GM23338 (cell line): ENCODE data around the gene NCK2. TPM values are rescaled to one million over a fixed set of nuclear protein-coding genes. Genes with fewer than 3 reads are reported as not detected.

ENCODE experiments used
- ATAC-seq: fragments of 200-7000 bp; cut with Tn5 transposase; 3 replicates; pipeline ENCODE4 v1.9.1; 2020
- DNase-seq: peaks from one replicate; pipeline ENCODE4 v3.0.0-alpha.2; 2015; ENCODE audit warnings: low spot score
- H2AFZ ChIP-seq: fragments of 200-600 bp; sonication (generic); 2 replicates; pipeline ENCODE4 v1.8.0; 2016; ENCODE audit warnings: antibody characterized with exemption, mild to moderate bottlenecking, moderate library complexity
- H3F3A ChIP-seq: fragments of 200-600 bp; sonication (generic); replicated peaks from 2 replicates; pipeline ENCODE4 v1.8.0; 2017; ENCODE audit warnings: antibody characterized with exemption, mixed run types, low read depth
- H3K27ac ChIP-seq: fragments of 200-600 bp; sonication (generic); 2 replicates; pipeline ENCODE4 v1.6.1; 2016; ENCODE audit warnings: low read depth
- H3K27me3 ChIP-seq: fragments of 200-600 bp; sonication (generic); 2 replicates; pipeline ENCODE4 v1.8.0; 2016; ENCODE audit warnings: mild to moderate bottlenecking, mixed run types, moderate library complexity; ENCODE audit not compliant: insufficient read depth
- H3K36me3 ChIP-seq: fragments of 200-600 bp; sonication (generic); 2 replicates; pipeline ENCODE4 v1.8.0; 2016; ENCODE audit warnings: mild to moderate bottlenecking; ENCODE audit not compliant: insufficient read depth
- H3K4me1 ChIP-seq: fragments of 200-600 bp; sonication (generic); 2 replicates; pipeline ENCODE4 v1.8.0; 2016; ENCODE audit warnings: mild to moderate bottlenecking, moderate library complexity; ENCODE audit not compliant: insufficient read depth
- H3K4me2 ChIP-seq: fragments of 200-600 bp; sonication (generic); 2 replicates; pipeline ENCODE4 v1.7.1; 2017; ENCODE audit warnings: mixed run types
- H3K4me3 ChIP-seq: fragments of 200-600 bp; sonication (generic); 2 replicates; pipeline ENCODE4 v1.6.1; 2016; ENCODE audit warnings: mixed run types
- H3K79me2 ChIP-seq: fragments of 200-600 bp; sonication (generic); replicated peaks from 2 replicates; pipeline ENCODE4 v1.8.0; 2017; ENCODE audit warnings: mild to moderate bottlenecking; ENCODE audit not compliant: insufficient read depth
- H3K9me2 ChIP-seq: fragments of 200-600 bp; sonication (generic); 2 replicates; pipeline ENCODE4 v1.8.0; 2017; ENCODE audit not compliant: insufficient read depth
- H4K20me1 ChIP-seq: fragments of 200-600 bp; sonication (generic); replicated peaks from 2 replicates; pipeline ENCODE4 v1.8.0; 2017; ENCODE audit warnings: mild to moderate bottlenecking; ENCODE audit not compliant: insufficient read depth
- H3K27ac Mint-ChIP-seq: 2 replicates; pipeline ENCODE4 v1.8.0; 2020; ENCODE audit warnings: inconsistent platforms, mild to moderate bottlenecking, moderate library complexity, mixed read lengths
- H3K27me3 Mint-ChIP-seq: 3 replicates; pipeline ENCODE4 v1.8.0; 2022; ENCODE audit warnings: low read depth, mild to moderate bottlenecking, moderate library complexity, mixed read lengths, inconsistent platforms; ENCODE audit not compliant: insufficient read depth, poor library complexity
- H3K36me3 Mint-ChIP-seq: 3 replicates; pipeline ENCODE4 v1.8.0; 2021; ENCODE audit warnings: low read depth, mild to moderate bottlenecking, inconsistent platforms, moderate library complexity, mixed read lengths
- H3K4me1 Mint-ChIP-seq: 3 replicates; pipeline ENCODE4 v1.8.0; 2020; ENCODE audit warnings: mild to moderate bottlenecking, inconsistent platforms, mixed read lengths
- H3K4me3 Mint-ChIP-seq: 3 replicates; pipeline ENCODE4 v1.8.0; 2021; ENCODE audit warnings: moderate library complexity, mild to moderate bottlenecking, inconsistent platforms, mixed read lengths
- H3K9me3 Mint-ChIP-seq: 3 replicates; pipeline ENCODE4 v1.8.0; 2020; ENCODE audit warnings: moderate library complexity, mild to moderate bottlenecking, inconsistent platforms, mixed read lengths
- CREB1 ChIP-seq: fragments of 250-450 bp; sonication (Bioruptor Pico); IDR thresholded peaks from 2 replicates; pipeline ENCODE4 v1.5.0; 2020; ENCODE audit warnings: low read depth, mild to moderate bottlenecking, moderate library complexity
- ETS1 ChIP-seq: IDR thresholded peaks from 2 replicates; pipeline ENCODE4 v1.6.1; 2016; ENCODE audit warnings: antibody characterized with exemption
- EZH2 ChIP-seq: fragments of 200-600 bp; sonication (generic); IDR thresholded peaks from one replicate; pipeline ENCODE4 v1.8.0; 2017; ENCODE audit warnings: antibody characterized with exemption, mild to moderate bottlenecking, low read depth; ENCODE audit not compliant: unreplicated experiment
- EZH2phosphoT487 ChIP-seq: fragments of 200-600 bp; sonication (generic); IDR thresholded peaks from one replicate; pipeline ENCODE4 v1.8.1; 2018; ENCODE audit warnings: antibody characterized with exemption; ENCODE audit not compliant: unreplicated experiment
- JUNB ChIP-seq: IDR thresholded peaks from one replicate; pipeline ENCODE4 v1.6.1; 2016; ENCODE audit warnings: antibody characterized with exemption; ENCODE audit not compliant: unreplicated experiment
- NANOG ChIP-seq: IDR thresholded peaks from 2 replicates; pipeline ENCODE4 v1.6.1; 2016; ENCODE audit warnings: antibody characterized with exemption, borderline replicate concordance
- POLR2AphosphoS5 ChIP-seq: IDR thresholded peaks from 2 replicates; pipeline ENCODE4 v1.6.1; 2016; ENCODE audit warnings: antibody characterized with exemption, low read depth
- ZNF114 ChIP-seq: fragments of 250-450 bp; sonication (Bioruptor Pico); IDR thresholded peaks from 2 replicates; pipeline ENCODE4 v1.5.0; 2020; ENCODE audit warnings: mild to moderate bottlenecking, moderate library complexity
- ZNF331 ChIP-seq: fragments of 250-450 bp; sonication (Bioruptor Pico); IDR thresholded peaks from 2 replicates; pipeline ENCODE4 v1.5.0; 2020; ENCODE audit warnings: low read depth, mild to moderate bottlenecking, moderate library complexity
- ZNF462 ChIP-seq: fragments of 250-450 bp; sonication (Bioruptor Pico); IDR thresholded peaks from 2 replicates; pipeline ENCODE4 v1.5.0; 2020; ENCODE audit warnings: mild to moderate bottlenecking, moderate library complexity
- polyA plus RNA-seq: library from polyadenylated mRNA; unstranded; fragments of >200 nt; fragmentation: Nextera tagmentation; extraction: Ambion mirVana; gene quantifications from 2 replicates; pipeline ENCODE4 v1.2.1, GENCODE V29; 2016
- total RNA-seq: library from RNA; depleted of rRNA; stranded (reverse); fragments of >200 nt; shearing (Covaris generic); gene quantifications from 2 replicates; pipeline ENCODE4 v1.2.3, GENCODE V29; 2014

Gene NCK2
- total and polyA plus RNA-seq, 2 experiments from 2014 or later: 26.9 to 59.9 TPM

DNA sequence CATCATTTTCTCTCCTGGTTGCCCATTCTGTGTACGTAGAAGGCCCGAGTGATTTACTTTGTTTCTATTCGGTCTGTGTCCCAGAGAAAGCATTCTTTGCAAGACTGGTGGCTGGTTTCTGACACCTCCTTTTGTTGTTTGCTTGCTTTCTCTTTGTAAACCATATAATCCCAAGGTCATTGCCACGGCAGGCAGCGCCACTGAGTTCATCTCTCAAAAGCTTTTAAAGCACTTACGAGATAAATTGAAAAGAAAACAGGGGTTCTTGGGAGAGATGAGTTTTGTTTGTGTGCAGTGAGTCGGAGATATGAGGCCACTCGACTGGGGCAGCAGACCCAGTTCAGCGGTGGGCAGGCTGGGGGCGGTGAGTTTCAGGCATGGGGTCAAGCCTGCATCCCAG lies 137.6 kb downstream of the NCK2 start:
- Histone ChIP-seq H3K27ac (no peak overlapping the region), H3K4me2 (no peak overlapping the region), H3F3A (no peaks in the 10 kb centered on the region), H4K20me1 (peaks cover 7% of the 10 kb centered on the region; the same call in 1 of the 2 replicates), H3K27me3 (no peaks in the 10 kb centered on the region), H2AFZ (no peak overlapping the region), H3K79me2 (peaks cover 53% of the 10 kb centered on the region), H3K9me2 (no peaks in the 10 kb centered on the region), H3K36me3 (no peaks in the 10 kb centered on the region), H3K4me3 (no peak overlapping the region), H3K4me1 (peaks cover 12% of the 10 kb centered on the region)
- Mint-ChIP-seq H3K4me3 (no peak overlapping the region), H3K27ac (peak overlapping the region; percentile 51; the same call in 1 of the 2 replicates), H3K9me3 (no peaks in the 10 kb centered on the region), H3K36me3 (peaks cover 5% of the 10 kb centered on the region; the same call in 1 of the 3 replicates), H3K4me1 (peaks cover 20% of the 10 kb centered on the region), H3K27me3 (peaks cover 1% of the 10 kb centered on the region)
- ATAC-seq: no peak
- TF ChIP-seq EZH2 (no peak), ETS1 (no peak), EZH2phosphoT487 (no peak)
- no peak for DNase-seq

- Histone ChIP-seq H3K79me2 (peaks cover 59% of the 10 kb centered on the region), H3K27ac (no peak overlapping the region), H2AFZ (no peak overlapping the region), H4K20me1 (peaks cover 10% of the 10 kb centered on the region; the same call in 1 of the 2 replicates), H3K9me2 (no peaks in the 10 kb centered on the region), H3F3A (no peaks in the 10 kb centered on the region), H3K4me3 (no peak overlapping the region), H3K4me2 (no peak overlapping the region), H3K36me3 (no peaks in the 10 kb centered on the region), H3K4me1 (peaks cover 12% of the 10 kb centered on the region), H3K27me3 (no peaks in the 10 kb centered on the region)
- Mint-ChIP-seq H3K9me3 (no peaks in the 10 kb centered on the region; the same call in 2 of the 3 replicates), H3K27ac (no peak overlapping the region; the same call in 1 of the 2 replicates), H3K27me3 (peaks cover 1% of the 10 kb centered on the region), H3K36me3 (peaks cover 9% of the 10 kb centered on the region; the same call in 2 of the 3 replicates), H3K4me1 (peaks cover 20% of the 10 kb centered on the region), H3K4me3 (no peak overlapping the region)
- ATAC-seq (no peak), DNase-seq (no peak)
- TF ChIP-seq EZH2: no peak
- TF ChIP-seq ZNF114: no peak
- no peak for TF ChIP-seq POLR2AphosphoS5
- no peak for TF ChIP-seq JUNB
- no peak for TF ChIP-seq NANOG
- no peak for TF ChIP-seq ZNF331 (CRISPR knock-in tag)
- TF ChIP-seq CREB1 (CRISPR knock-in tag): no peak
- TF ChIP-seq EZH2phosphoT487: no peak
- no peak for TF ChIP-seq ETS1
- no peak for TF ChIP-seq ZNF462 (CRISPR knock-in tag)
Measured at GRCh38 chr2:105882920-105883435, 138.3 kb downstream of the NCK2 start.
